Limb (tissue), 2 donors: ENCODE data around the gene PTPN23.

ENCODE experiments used
- DNase-seq, 2 donors: peaks; one replicate each; pipeline ENCODE4 v3.0.0-alpha.2; 2016; ENCODE audit errors: extremely low spot score in 2 of 2

Gene PTPN23

DNA sequence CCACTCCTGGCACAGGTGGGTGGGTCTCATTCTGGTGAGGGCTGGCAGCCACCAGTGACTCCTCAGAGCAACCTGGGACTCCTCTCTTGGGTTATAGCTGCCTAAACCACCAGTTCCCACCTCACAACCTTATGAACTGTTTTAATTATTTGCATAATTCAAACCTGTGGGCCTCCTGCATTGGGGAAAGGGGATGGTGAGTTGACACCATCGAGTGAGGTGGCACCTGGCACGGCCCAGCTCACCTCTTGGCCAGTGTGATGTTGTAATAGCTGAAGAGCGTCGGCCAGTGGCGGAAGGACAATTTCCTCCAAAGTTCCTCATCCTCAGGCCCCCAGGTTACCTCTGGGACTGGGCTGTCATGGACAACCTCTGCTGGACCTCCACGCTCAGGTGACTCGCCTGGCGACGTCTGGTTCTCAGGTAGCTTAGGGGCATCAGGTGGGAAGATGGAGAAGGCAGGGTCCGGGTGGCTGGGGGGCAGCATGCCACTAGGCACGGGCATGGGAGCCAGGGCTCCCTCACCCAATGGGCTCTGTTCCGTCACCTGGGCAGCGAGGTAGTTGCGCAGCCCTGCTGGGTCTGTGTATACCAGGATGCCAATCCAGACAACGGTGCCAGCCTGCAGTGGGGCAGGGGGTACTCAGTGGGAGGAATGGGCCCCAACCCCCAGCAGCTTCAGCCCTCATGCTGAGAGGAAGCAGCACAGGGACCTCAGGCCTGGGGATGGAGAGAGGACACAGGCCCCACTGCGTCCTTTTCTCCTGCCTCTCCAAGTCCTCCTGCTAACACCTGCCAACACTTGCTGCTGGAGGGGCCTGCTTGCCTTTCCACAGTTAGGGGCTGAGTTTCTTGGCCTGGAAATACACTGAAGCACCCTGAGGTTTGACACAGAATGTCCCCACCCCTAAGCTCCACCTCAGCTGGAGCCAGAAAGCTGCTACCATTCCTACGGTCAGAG lies 38.5 kb downstream of the PTPN23 start:
- DNase-seq, result no peak

DNA sequence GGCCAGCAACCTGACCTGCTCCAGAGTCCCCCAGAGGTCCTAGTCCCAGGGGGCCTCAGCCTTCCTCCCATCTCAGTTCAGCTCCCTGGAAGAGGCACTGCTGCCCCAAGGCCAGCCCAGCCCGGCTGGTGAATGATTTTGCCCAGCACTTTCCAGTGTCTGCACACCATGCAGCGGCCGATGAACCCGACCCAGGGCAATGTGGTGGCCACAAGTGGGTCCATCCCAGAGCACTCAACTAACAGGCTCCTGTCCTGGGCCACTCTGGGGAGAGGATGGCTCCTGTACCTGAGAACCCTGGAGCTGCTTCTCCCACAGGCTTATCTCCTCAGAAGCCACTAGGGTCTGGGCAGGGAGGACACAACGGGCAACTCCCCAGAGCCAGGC lies 39.2 kb downstream of the PTPN23 start:
- no peak for DNase-seq

GRCh38 chr3:47420511-47421484 lies 40.0 kb downstream of the PTPN23 start:
- DNase-seq, result peak; percentile 75 to 88

DNA sequence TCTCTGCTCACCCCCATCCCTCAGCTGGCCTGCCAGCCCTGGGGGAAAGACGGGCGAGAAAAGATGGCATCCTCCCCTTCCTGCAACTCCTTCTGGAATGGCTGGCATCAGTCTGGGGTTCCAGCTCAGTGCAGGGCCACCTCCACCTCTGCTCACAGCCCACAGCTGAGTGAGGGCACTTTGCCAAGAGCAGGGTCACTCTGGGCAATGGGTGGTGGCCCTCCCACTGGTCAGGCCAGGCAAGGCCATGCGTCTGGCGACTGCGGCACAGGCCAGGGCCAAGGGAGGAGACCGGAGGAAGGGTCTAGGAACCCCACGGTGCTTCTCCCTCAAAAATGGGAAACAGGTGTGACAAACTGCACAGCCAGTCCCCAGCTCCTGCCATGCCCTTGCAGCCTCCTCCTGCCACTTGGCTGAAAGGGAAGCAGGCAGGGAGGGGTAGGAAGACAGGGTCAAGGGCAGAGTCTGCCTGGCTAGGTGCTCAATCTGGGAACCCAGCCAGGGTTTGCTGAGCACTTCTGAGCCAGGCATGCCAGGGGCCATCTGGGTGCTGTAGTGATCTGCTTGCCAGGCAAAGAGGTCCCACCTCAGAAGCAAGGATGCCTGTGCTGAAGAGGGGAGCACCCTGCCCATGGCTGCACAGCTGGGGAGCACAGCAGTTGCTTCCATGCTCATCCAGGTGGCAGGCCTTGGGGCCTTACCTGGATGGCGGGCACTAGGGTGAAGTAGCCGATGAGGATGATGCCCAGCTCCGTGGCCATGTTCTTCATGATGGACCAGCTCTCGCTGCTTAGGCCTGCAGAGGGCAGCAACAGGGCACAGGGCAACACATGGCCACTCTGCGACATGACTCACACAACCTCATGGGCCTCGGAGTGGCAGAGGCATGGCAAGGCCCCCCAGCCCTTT lies 41.2 kb downstream of the PTPN23 start:
- DNase-seq, result peak in 1 of 2 donors; percentile 30

GRCh38 chr3:47422743-47423142 lies 41.9 kb downstream of the PTPN23 start:
- no peak for DNase-seq

GRCh38 chr3:47423548-47424145 lies 42.8 kb downstream of the PTPN23 start:
- DNase-seq, result no peak

GRCh38 chr3:47424434-47425382 lies 43.9 kb downstream of the PTPN23 start:
- DNase-seq, result no peak

DNA sequence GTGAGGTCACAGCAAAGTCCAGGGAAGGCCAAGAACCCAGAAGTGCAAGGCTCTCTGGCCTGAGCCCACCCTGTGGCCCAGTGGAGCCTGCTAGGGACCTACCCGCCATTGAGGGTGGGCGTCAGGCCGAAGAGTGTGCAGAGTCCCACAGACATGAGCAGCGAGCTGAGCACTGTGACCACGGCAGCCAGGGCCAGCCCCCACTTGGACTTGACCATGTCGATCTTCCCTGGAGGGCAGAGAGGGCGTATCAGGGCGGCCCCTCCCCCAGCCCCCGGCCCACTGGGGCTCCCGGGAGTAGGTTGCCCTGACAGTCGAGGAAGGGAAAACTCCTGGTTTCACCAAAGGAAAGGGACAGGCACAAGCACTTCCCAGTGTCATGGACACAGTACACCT lies 44.6 kb downstream of the PTPN23 start:
- DNase-seq, result no peak

DNA sequence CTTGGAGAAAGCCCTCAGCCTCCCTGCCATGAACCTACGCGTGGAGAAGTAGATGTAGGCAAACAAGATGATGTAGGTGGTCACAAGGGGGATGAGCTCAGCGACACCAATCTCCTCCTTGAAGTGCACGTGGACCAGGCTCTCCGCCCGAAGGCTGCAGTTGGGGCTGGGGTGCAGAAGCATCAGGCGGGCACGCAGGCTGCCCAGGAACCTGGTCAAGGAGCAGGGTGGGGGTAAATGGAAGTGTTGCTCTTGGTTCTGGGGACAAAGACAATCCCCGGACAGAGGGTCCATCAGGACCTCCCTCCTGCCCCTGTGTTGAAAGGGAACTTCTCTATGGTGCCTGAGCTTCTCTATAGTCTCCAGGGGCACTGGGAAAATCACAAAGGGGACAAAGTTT lies 45.1 kb downstream of the PTPN23 start:
- no peak for DNase-seq

DNA sequence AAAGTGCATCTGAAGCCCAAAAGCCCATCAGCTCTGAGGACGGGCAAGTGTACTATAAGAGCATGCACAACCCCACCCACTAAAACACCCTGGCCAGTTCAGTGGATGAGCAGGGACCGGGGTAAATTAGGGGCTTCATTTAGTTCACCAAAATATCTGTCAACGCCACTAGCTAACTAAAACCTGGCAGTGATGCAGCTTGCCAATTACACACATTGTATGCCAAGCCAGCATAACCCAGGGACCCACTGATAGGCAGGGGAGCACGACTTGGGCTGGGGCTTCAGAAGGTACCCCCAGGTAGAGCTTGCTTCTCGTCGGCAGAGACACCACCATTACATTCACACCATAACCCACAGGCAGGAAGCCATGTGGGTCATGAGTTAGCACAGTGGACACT lies 47.0 kb downstream of the PTPN23 start:
- no peak for DNase-seq

GRCh38 chr3:47428662-47429061 lies 47.8 kb downstream of the PTPN23 start:
- DNase-seq, result no peak

DNA sequence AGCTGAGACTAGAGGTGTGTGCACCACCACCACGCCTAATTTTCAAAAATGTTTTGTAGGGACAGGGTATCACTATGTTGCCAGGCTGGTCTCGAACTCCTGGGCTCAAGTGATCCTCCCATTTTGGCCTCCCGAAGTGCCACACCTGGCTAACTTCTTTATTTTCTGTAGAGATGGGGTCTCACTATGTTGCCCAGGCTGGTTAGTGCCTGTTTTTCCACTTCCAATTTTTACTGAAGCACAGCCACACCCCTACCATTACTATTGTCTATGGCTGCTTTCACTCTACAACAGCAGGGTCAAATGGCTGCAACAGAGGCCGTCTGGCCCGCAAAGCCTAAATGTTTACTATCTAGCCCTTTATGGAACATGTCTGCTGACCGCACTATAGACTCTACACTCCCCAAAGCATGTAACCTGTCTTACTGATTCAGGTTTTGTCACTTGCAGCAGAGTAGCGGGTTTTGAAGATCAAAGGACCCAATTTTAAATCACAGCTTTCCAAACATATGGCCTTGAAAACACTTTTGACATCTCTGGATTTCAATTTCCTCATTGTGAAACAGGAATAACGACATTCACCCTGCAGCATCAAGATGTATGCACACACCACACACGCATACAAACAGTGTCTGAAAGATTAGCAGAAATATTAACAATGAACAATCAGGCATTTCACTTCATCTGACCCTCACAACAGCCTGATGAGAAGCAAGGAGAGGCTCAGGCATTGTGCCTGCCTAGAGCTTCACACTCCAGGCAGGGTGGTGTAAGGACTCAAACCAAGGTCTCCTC lies 48.9 kb downstream of the PTPN23 start:
- DNase-seq, result no peak

- DNase-seq, result no peak
Observed at GRCh38 chr3:47430606-47431005, 49.8 kb downstream of the PTPN23 start.

DNA sequence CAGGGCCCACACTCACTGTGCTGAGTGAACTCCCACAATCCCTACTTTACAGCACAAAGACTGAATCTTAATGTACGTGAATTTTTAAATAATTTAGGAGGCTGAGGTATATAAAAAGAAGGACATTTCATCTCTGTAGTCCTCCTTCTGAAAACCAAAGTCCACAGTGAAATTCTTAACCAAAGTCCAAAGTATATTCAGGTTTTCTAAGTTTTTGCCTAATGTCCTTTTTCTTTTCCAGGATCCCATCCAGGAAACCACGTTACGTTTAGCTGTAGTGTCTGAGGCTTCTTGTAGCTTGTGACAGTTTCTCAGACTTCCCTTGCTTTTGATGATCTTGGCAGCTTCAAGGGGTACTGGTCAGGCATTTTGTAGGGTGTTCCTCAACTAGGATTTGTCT lies 50.4 kb downstream of the PTPN23 start:
- DNase-seq, result no peak

DNA sequence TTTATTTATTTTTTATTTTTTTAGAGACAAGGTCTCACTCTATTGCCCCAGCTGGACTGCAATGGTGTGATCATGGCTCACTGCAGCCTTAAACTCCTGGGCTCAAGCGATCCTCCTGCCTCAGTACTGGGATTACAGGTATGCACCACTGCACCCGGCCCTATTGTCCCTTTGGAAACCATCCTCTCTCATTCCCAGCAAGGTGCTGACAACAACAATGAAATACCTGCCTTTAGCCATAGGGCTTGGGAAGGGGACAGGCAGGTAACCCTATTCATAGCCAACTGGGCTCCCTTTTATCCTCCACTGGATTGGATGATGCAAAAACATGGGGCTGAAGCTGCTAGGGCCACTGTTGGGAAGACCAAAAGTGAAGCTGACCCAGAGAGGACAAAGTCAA lies 51.9 kb downstream of the PTPN23 start:
- no peak for DNase-seq

DNA sequence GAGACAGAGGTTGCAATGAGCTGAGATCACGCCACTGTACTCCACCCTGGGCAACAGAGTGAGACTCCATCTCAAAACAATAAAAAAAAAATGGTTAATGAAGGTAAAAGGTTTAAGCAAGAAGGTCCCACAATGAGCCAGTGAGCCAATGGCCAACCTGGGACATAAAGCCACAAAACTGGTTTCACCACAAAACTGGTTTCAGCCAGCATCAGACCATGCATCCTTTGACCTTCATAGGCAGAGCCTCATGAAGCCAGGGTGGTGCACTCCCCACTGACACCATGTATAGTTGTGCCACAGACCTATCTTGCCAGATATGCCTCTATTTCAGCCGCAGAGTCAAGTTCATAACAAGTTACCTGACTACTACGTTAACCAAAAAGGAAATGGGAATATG lies 53.0 kb downstream of the PTPN23 start:
- DNase-seq, result no peak

GRCh38 chr3:47434849-47435248 lies 54.0 kb downstream of the PTPN23 start:
- no peak for DNase-seq

GRCh38 chr3:47436180-47436579 lies 55.4 kb downstream of the PTPN23 start:
- no peak for DNase-seq

- no peak for DNase-seq
Observed at GRCh38 chr3:47440131-47440530, 59.3 kb downstream of the PTPN23 start.
